Caco-2 (cell line): Measurements from ENCODE around the gene USP32. TPM values are rescaled to one million over a fixed set of nuclear protein-coding genes. Genes with fewer than 3 reads are reported as not detected.

Experiments
- BruUV-seq: library from RNA; stranded (reverse); fragments of 400-500 nt; replicated peaks from 2 replicates; lab custom pipeline; 2021; lab: Mats Ljungman, UMichigan
- CTCF ChIA-PET: fragments of 300-600 bp; sonication (Branson Sonifier 250); formaldehyde crosslinking; loops from one replicate; lab custom pipeline; 2022; ENCODE audit warnings: antibody characterized with exemption; lab: Charles Lee
- POLR2A ChIA-PET: fragments of 300-600 bp; sonication (Branson Sonifier 250); formaldehyde crosslinking; loops from one replicate; lab custom pipeline; 2022; ENCODE audit warnings: antibody characterized with exemption; lab: Charles Lee
- DNase-seq, 2 experiments: peaks; one replicate each; pipeline versions ENCODE4 v3.0.0 to v3.0.0-alpha.2; 2020 to 2022
- H3K27me3 ChIP-seq: replicated peaks from 2 replicates; pipeline ENCODE4 v1.6.0; 2011; ENCODE audit warnings: low read length; ENCODE audit not compliant: control insufficient read depth, insufficient read depth
- H3K36me3 ChIP-seq: 2 replicates; pipeline ENCODE4 v1.5.1; 2011; ENCODE audit warnings: low read length; ENCODE audit not compliant: control insufficient read depth, insufficient read depth
- H3K4me1 ChIP-seq: fragments of 250-450 bp; sonication (Bioruptor Pico); 2 replicates; pipeline ENCODE4 v1.5.1; 2020; ENCODE audit warnings: mild to moderate bottlenecking
- H3K4me3 ChIP-seq: 2 replicates; pipeline ENCODE4 v1.5.1; 2011; ENCODE audit warnings: low read depth, mild to moderate bottlenecking, control low read depth, low read length
- H3K9me3 ChIP-seq: fragments of 250-450 bp; sonication (Bioruptor Pico); 2 replicates; pipeline ENCODE4 v1.5.1; 2020; ENCODE audit warnings: mild to moderate bottlenecking, moderate library complexity
- H3K27ac Mint-ChIP-seq: one replicate; pipeline ENCODE4 v1.8.0; 2022; ENCODE audit warnings: mixed read lengths; ENCODE audit not compliant: unreplicated experiment
- H3K27me3 Mint-ChIP-seq: one replicate; pipeline ENCODE4 v1.8.0; 2022; ENCODE audit warnings: mixed read lengths; ENCODE audit not compliant: insufficient read depth, unreplicated experiment
- H3K36me3 Mint-ChIP-seq: one replicate; pipeline ENCODE4 v1.8.0; 2022; ENCODE audit warnings: mild to moderate bottlenecking, mixed read lengths; ENCODE audit not compliant: insufficient read depth, unreplicated experiment
- H3K4me1 Mint-ChIP-seq: one replicate; pipeline ENCODE4 v1.8.0; 2022; ENCODE audit warnings: low read depth, mixed read lengths; ENCODE audit not compliant: unreplicated experiment
- H3K4me3 Mint-ChIP-seq: one replicate; pipeline ENCODE4 v1.8.0; 2022; ENCODE audit warnings: mild to moderate bottlenecking, moderate library complexity, mixed read lengths; ENCODE audit not compliant: unreplicated experiment
- H3K9me3 Mint-ChIP-seq: one replicate; pipeline ENCODE4 v1.8.0; 2022; ENCODE audit warnings: mixed read lengths; ENCODE audit not compliant: unreplicated experiment
- intact Hi-C: fragments of 100-400 bp; cut with micrococcal nuclease; formaldehyde crosslinking; loops from one replicate; pipeline ENCODE4 v1.10.0; 2022; ENCODE audit not compliant: unreplicated experiment
- total RNA-seq: library from RNA; stranded (reverse); gene quantifications from 2 replicates; pipeline ENCODE4 v1.2.3, GENCODE V29; 2022
- TF ChIP-seq, protein P1 (sequence below), 2 experiments: fragments of 200-600 bp in 1 of 2; IDR thresholded peaks; 1 replicate in 1 of 2; 2 replicates in 1 of 2; pipeline versions ENCODE4 v1.5.1 to v1.8.0; 2011 to 2022; ENCODE audit warnings: antibody characterized with exemption in 1 of 2, control low read depth in 1 of 2, inconsistent platforms in 1 of 2, low read depth in 1 of 2, low read length in 1 of 2, mild to moderate bottlenecking in 1 of 2, moderate library complexity in 1 of 2; ENCODE audit not compliant: insufficient read depth in 1 of 2, severe bottlenecking in 1 of 2, unreplicated experiment in 1 of 2

Gene USP32
- total RNA-seq, 1 experiment from 2014 or later = 53.3 TPM

DNA sequence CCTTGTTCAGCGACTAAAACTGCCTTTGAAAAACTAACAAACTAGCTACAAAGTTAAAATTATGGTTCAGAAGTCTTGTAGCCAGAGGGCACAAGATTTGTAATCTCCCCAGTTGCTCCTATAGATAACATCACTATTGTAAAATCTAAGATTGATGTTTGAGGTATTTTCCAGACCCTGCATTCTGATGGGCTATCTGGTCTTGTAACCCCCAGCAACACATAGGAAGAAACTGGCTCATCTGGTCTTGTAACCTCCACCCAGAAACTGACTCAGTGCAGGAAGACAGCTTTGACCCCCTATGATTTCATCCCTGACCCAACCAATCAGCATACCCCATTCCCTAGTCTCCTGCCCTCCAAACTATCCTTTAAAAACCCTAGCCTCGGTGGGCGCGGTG is 18.1 kb upstream of the USP32 start:
- peaks cover 6% of the 10 kb centered on the region; the same call in 1 of the 2 replicates for H3K9me3 ChIP-seq
- POLR2A ChIA-PET = no interaction called here
- no peaks in the 10 kb centered on the region for H3K27me3 Mint-ChIP-seq
- no peak for DNase-seq
- H3K4me1 ChIP-seq = peaks cover 10% of the 10 kb centered on the region; the same call in 1 of the 2 replicates
- H3K4me1 Mint-ChIP-seq = no peaks in the 10 kb centered on the region
- TF ChIP-seq, protein P1, sequence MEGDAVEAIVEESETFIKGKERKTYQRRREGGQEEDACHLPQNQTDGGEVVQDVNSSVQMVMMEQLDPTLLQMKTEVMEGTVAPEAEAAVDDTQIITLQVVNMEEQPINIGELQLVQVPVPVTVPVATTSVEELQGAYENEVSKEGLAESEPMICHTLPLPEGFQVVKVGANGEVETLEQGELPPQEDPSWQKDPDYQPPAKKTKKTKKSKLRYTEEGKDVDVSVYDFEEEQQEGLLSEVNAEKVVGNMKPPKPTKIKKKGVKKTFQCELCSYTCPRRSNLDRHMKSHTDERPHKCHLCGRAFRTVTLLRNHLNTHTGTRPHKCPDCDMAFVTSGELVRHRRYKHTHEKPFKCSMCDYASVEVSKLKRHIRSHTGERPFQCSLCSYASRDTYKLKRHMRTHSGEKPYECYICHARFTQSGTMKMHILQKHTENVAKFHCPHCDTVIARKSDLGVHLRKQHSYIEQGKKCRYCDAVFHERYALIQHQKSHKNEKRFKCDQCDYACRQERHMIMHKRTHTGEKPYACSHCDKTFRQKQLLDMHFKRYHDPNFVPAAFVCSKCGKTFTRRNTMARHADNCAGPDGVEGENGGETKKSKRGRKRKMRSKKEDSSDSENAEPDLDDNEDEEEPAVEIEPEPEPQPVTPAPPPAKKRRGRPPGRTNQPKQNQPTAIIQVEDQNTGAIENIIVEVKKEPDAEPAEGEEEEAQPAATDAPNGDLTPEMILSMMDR (IDR thresholded peaks at IDR 0.05; ENCODE audit: insufficient read depth in 1 of 2, low read depth in 1 of 2, low read length in 1 of 2, severe bottlenecking in 1 of 2, unreplicated experiment in 1 of 2) = no peak
- H3K4me3 ChIP-seq = no peak overlapping the region
- no peak overlapping the region for H3K4me3 Mint-ChIP-seq
- H3K27me3 ChIP-seq = no peaks in the 10 kb centered on the region
- H3K36me3 ChIP-seq = no peaks in the 10 kb centered on the region
- BruUV-seq = no TSS peak
- CTCF ChIA-PET = no interaction called here
- H3K36me3 Mint-ChIP-seq = no peaks in the 10 kb centered on the region
- no peak overlapping the region for H3K27ac Mint-ChIP-seq
- intact Hi-C loops = no loop called here
- H3K9me3 Mint-ChIP-seq = no peaks in the 10 kb centered on the region

DNA sequence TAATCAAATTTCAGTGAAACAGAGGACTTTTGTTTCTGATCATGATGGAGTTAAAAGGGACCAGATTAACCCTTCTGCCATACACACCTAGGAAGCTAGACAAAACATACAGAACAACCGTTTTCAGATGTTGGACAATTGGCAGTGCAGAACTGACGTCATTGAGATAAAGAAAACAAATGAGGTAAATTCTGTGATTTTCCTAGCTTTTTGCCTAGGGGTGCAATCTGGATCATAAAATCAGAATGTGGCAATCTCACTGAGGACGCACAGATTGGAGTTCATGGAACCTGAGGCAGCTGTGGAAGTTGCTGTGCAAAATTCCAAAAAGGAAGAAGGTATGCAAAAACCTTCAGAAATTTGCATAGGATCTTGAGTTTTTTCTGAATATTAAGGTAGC is 15.0 kb upstream of the USP32 start:
- Mint-ChIP-seq H3K4me1 (no peaks in the 10 kb centered on the region), H3K4me3 (no peak overlapping the region), H3K27ac (no peak overlapping the region), H3K27me3 (no peaks in the 10 kb centered on the region), H3K9me3 (no peaks in the 10 kb centered on the region), H3K36me3 (no peaks in the 10 kb centered on the region)
- peaks cover 10% of the 10 kb centered on the region; the same call in 1 of the 2 replicates for H3K4me1 ChIP-seq
- no TSS peak for BruUV-seq
- TF ChIP-seq, protein P1 (IDR thresholded peaks at IDR 0.05; ENCODE audit: insufficient read depth in 1 of 2, low read depth in 1 of 2, low read length in 1 of 2, severe bottlenecking in 1 of 2, unreplicated experiment in 1 of 2) = no peak
- peaks cover 6% of the 10 kb centered on the region; the same call in 1 of the 2 replicates for H3K9me3 ChIP-seq
- intact Hi-C loops = no loop called here
- no peaks in the 10 kb centered on the region for H3K27me3 ChIP-seq
- DNase-seq = no peak
- CTCF ChIA-PET = no interaction called here
- no peaks in the 10 kb centered on the region for H3K36me3 ChIP-seq
- POLR2A ChIA-PET = no interaction called here
- no peak overlapping the region for H3K4me3 ChIP-seq

DNA sequence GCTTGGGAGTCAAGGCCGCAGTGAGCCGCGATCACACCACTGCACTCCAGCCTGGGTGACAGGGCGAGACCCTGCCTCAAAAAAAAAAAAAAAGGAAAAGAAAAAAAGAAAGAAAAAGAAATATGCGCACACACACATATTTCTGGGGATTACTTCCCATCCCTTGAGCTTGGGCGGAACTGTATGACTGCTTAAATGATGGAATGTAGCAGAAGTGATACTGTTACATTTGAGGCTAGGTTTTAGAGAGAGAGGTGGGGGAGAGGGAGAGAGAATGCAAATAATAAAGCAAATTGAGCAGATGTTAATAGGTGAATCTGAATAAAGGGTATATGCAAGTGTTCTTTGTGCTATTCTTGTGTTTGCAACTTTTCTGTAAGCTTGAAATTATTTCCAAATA is 12.0 kb upstream of the USP32 start:
- TF ChIP-seq, protein P1 (IDR thresholded peaks at IDR 0.05; ENCODE audit: insufficient read depth in 1 of 2, low read depth in 1 of 2, low read length in 1 of 2, severe bottlenecking in 1 of 2, unreplicated experiment in 1 of 2) = no peak
- no peak overlapping the region for H3K4me3 ChIP-seq
- no peak for DNase-seq
- Mint-ChIP-seq H3K4me1 (no peaks in the 10 kb centered on the region), H3K9me3 (no peaks in the 10 kb centered on the region), H3K36me3 (no peaks in the 10 kb centered on the region), H3K27ac (no peak overlapping the region), H3K27me3 (no peaks in the 10 kb centered on the region), H3K4me3 (no peak overlapping the region)
- ChIA-PET POLR2A (interaction anchor here (1.4 kb wide), 1 partner anchor 12 kb away, joined by 6 read pairs; the partner anchor contains the start of gene USP32), CTCF (no interaction called here)
- BruUV-seq = no TSS peak
- no peaks in the 10 kb centered on the region for H3K4me1 ChIP-seq
- H3K9me3 ChIP-seq = no peaks in the 10 kb centered on the region
- no peaks in the 10 kb centered on the region for H3K27me3 ChIP-seq
- intact Hi-C loops = no loop called here
- no peaks in the 10 kb centered on the region for H3K36me3 ChIP-seq
